BLaER1 (cell line): ENCODE measurements around the gene HPS4.
"Not testable (repeated sequence)": the region's sequence is repeated elsewhere in the genome, so short reads cannot be mapped to it uniquely, and the experiment has no call there.

Experiments
- H3K27ac ChIP-seq: shearing (Covaris generic); formaldehyde crosslinking; 2 replicates; pipeline ENCODE4 v1.8.1; 2022
- H3K27me3 ChIP-seq: shearing (Covaris generic); formaldehyde crosslinking; 2 replicates; pipeline ENCODE4 v1.8.1; 2022
- H3K36me3 ChIP-seq: shearing (Covaris generic); formaldehyde crosslinking; 2 replicates; pipeline ENCODE4 v1.8.1; 2022
- H3K4me1 ChIP-seq: shearing (Covaris generic); formaldehyde crosslinking; 2 replicates; pipeline ENCODE4 v1.8.1; 2022
- H3K4me2 ChIP-seq: shearing (Covaris generic); formaldehyde crosslinking; 2 replicates; pipeline ENCODE4 v1.8.1; 2022
- H3K4me3 ChIP-seq: shearing (Covaris generic); formaldehyde crosslinking; 2 replicates; pipeline ENCODE4 v1.8.1; 2022
- H3K9ac ChIP-seq: shearing (Covaris generic); formaldehyde crosslinking; 2 replicates; pipeline ENCODE4 v1.8.1; 2022
- H3K9me3 ChIP-seq: shearing (Covaris generic); formaldehyde crosslinking; 2 replicates; pipeline ENCODE4 v1.8.1; 2022
- H4K20me1 ChIP-seq: shearing (Covaris generic); formaldehyde crosslinking; 2 replicates; pipeline ENCODE4 v1.8.1; 2022
- Cebpa-rat ChIP-seq: shearing (Covaris generic); IDR thresholded peaks from 2 replicates; pipeline ENCODE4 v1.8.1; 2022

The HPS4 gene

GRCh38 chr22:26428515-26429457, 54.8 kb downstream of the HPS4 start, which contains the start of gene ASPHD2:
Gene ASPHD2 (plus strand): TSS chr22:26429260. CDS start chr22:26433616, 4,356 bp downstream.
- Histone ChIP-seq H3K27ac (peak within 1 kb of the TSS; percentile 86), H3K4me3 (peak within 1 kb of the TSS; percentile 88), H3K36me3 (peaks cover 6% of the 10 kb centered on the region), H3K27me3 (no peaks in the 10 kb centered on the region), H3K4me2 (peak within 1 kb of the TSS; percentile 96), H4K20me1 (peaks cover 23% of the 10 kb centered on the region), H3K9me3 (0 out of 2 replicates have a peak, but pooled peaks cover under 1% of the 10 kb centered on the region), H3K4me1 (peaks cover 42% of the 10 kb centered on the region), H3K9ac (peak within 1 kb of the TSS; percentile 87)
- TF ChIP-seq Cebpa-rat = no peak

GRCh38 chr22:26426924-26427323, 56.7 kb downstream of the HPS4 start:
- Histone ChIP-seq H3K9me3 (peaks cover 15% of the 10 kb centered on the region), H3K27me3 (no peaks in the 10 kb centered on the region), H3K27ac (no peak overlapping the region), H3K36me3 (no peaks in the 10 kb centered on the region), H3K4me2 (no peak overlapping the region), H4K20me1 (peaks cover 22% of the 10 kb centered on the region), H3K4me3 (no peak overlapping the region), H3K9ac (no peak overlapping the region), H3K4me1 (peaks cover 34% of the 10 kb centered on the region)
- TF ChIP-seq Cebpa-rat = no peak

GRCh38 chr22:26418620-26419019, 65.0 kb downstream of the HPS4 start:
- H3K4me2 ChIP-seq = no peak overlapping the region
- H3K4me1 ChIP-seq = no peaks in the 10 kb centered on the region
- no peaks in the 10 kb centered on the region for H3K36me3 ChIP-seq
- no peaks in the 10 kb centered on the region for H3K27me3 ChIP-seq
- no peaks in the 10 kb centered on the region for H4K20me1 ChIP-seq
- no peak overlapping the region for H3K4me3 ChIP-seq
- H3K27ac ChIP-seq = no peak overlapping the region
- no peak overlapping the region for H3K9ac ChIP-seq
- H3K9me3 ChIP-seq = peaks cover 13% of the 10 kb centered on the region
- TF ChIP-seq Cebpa-rat = no peak

GRCh38 chr22:26417406-26417805, 66.2 kb downstream of the HPS4 start:
- H3K4me1 ChIP-seq = no peaks in the 10 kb centered on the region
- no peak overlapping the region for H3K27ac ChIP-seq
- no peaks in the 10 kb centered on the region for H4K20me1 ChIP-seq
- no peak overlapping the region for H3K4me3 ChIP-seq
- no peak for TF ChIP-seq Cebpa-rat
- no peaks in the 10 kb centered on the region for H3K27me3 ChIP-seq
- H3K36me3 ChIP-seq = no peaks in the 10 kb centered on the region
- H3K4me2 ChIP-seq = no peak overlapping the region
- H3K9me3 ChIP-seq = peaks cover under 1% of the 10 kb centered on the region; the same call in 1 of the 2 replicates
- H3K9ac ChIP-seq = no peak overlapping the region

GRCh38 chr22:26416670-26417276, 66.8 kb downstream of the HPS4 start:
- Histone ChIP-seq H3K4me1 (no peaks in the 10 kb centered on the region), H3K27ac (no peak overlapping the region), H3K9ac (no peak overlapping the region), H3K9me3 (no peaks in the 10 kb centered on the region), H4K20me1 (no peaks in the 10 kb centered on the region), H3K36me3 (no peaks in the 10 kb centered on the region), H3K27me3 (no peaks in the 10 kb centered on the region), H3K4me2 (no peak overlapping the region), H3K4me3 (no peak overlapping the region)
- TF ChIP-seq Cebpa-rat = no peak

- Histone ChIP-seq H3K4me2 (no peak overlapping the region), H4K20me1 (no peaks in the 10 kb centered on the region), H3K27ac (no peak overlapping the region), H3K4me3 (no peak overlapping the region), H3K9ac (no peak overlapping the region), H3K27me3 (no peaks in the 10 kb centered on the region), H3K9me3 (no peaks in the 10 kb centered on the region), H3K36me3 (no peaks in the 10 kb centered on the region), H3K4me1 (no peaks in the 10 kb centered on the region)
- no peak for TF ChIP-seq Cebpa-rat
These were observed 67.3 kb downstream of the HPS4 start for GRCh38 chr22:26416256-26416655.

- no peak overlapping the region for H3K4me2 ChIP-seq
- no peaks in the 10 kb centered on the region for H3K36me3 ChIP-seq
- no peak overlapping the region for H3K27ac ChIP-seq
- H3K4me1 ChIP-seq = no peaks in the 10 kb centered on the region
- H4K20me1 ChIP-seq = no peaks in the 10 kb centered on the region
- no peak overlapping the region for H3K4me3 ChIP-seq
- H3K9me3 ChIP-seq = no peaks in the 10 kb centered on the region
- no peaks in the 10 kb centered on the region for H3K27me3 ChIP-seq
- H3K9ac ChIP-seq = no peak overlapping the region
- no peak for TF ChIP-seq Cebpa-rat
These were observed 69.2 kb downstream of the HPS4 start for GRCh38 chr22:26414347-26414746.

GRCh38 chr22:26410386-26410785, 73.2 kb downstream of the HPS4 start:
- Histone ChIP-seq H3K9ac (no peak overlapping the region), H3K4me2 (no peak overlapping the region), H4K20me1 (no peaks in the 10 kb centered on the region), H3K4me3 (no peak overlapping the region), H3K9me3 (no peaks in the 10 kb centered on the region), H3K4me1 (peaks cover 19% of the 10 kb centered on the region), H3K27ac (no peak overlapping the region), H3K27me3 (no peaks in the 10 kb centered on the region), H3K36me3 (no peaks in the 10 kb centered on the region)
- TF ChIP-seq Cebpa-rat = no peak

- no peak for TF ChIP-seq Cebpa-rat
- no peaks in the 10 kb centered on the region for H4K20me1 ChIP-seq
- H3K9ac ChIP-seq = no peak overlapping the region
- no peaks in the 10 kb centered on the region for H3K36me3 ChIP-seq
- no peaks in the 10 kb centered on the region for H3K9me3 ChIP-seq
- no peak overlapping the region for H3K27ac ChIP-seq
- H3K4me2 ChIP-seq = no peak overlapping the region
- H3K4me1 ChIP-seq = peaks cover 24% of the 10 kb centered on the region
- H3K4me3 ChIP-seq = no peak overlapping the region
- H3K27me3 ChIP-seq = no peaks in the 10 kb centered on the region
These were observed 73.8 kb downstream of the HPS4 start for GRCh38 chr22:26409719-26410335.

- H3K9me3 ChIP-seq, H3K27ac ChIP-seq, H3K27me3 ChIP-seq, H3K4me3 ChIP-seq, H3K9ac ChIP-seq, H3K36me3 ChIP-seq, H4K20me1 ChIP-seq: not testable (repeated sequence)
- 0 out of 2 replicates have a peak overlapping the region, but pooled peaks have one; percentile 5 for H3K4me2 ChIP-seq
- H3K4me1 ChIP-seq = peaks cover 35% of the 10 kb centered on the region
These were observed 74.9 kb downstream of the HPS4 start for GRCh38 chr22:26408562-26409220.
